ENCODE measurements around the gene SLX4IP.

GRCh38 chr20:10625641-10626040 lies 190.5 kb downstream of the SLX4IP start:
- TF ChIP-seq POLR2A (IDR thresholded peaks at IDR 0.05; ENCODE audit: extremely low read depth, insufficient read length) (no peak), CTCF (IDR thresholded peaks at IDR 0.05; ENCODE audit: low read depth, low read length) (no peak), MYC (IDR thresholded peaks at IDR 0.05; ENCODE audit: low read depth, low read length) (no peak)
- TF ChIP-seq, protein P1, sequence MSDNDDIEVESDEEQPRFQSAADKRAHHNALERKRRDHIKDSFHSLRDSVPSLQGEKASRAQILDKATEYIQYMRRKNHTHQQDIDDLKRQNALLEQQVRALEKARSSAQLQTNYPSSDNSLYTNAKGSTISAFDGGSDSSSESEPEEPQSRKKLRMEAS (IDR thresholded peaks at IDR 0.05; ENCODE audit: low read depth, low read length): no peak
